Measurements from ENCODE around the gene CBX7. TPM values are rescaled to one million over a fixed set of nuclear protein-coding genes. Genes with fewer than 3 reads are reported as not detected.
A peak's percentile ranks its signal among the peaks of the same experiment; 100 is the strongest.

Gene CBX7
- total RNA-seq, 4 donors from 2014 or later, result 129 to 251 (median 173) TPM

DNA sequence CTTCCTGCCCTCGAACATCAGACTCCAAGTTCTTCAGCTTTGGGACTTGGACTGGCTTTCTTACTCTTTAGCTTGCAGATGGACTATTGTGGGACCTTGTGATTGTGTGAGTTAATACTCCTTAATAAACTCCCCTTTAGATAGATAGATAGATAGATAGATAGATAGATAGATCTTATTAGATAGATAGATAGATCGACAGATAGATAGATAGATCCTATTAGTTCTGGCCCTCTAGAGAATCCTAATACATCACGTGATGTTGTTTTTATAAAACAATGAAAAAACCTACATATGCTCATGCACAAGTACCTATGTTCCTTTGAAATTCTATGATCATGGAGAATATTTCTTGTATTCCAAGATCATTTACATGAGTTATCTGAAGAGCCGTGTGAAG is 31.5 kb downstream of the CBX7 start:
- Histone ChIP-seq H3K9me3 (no peaks in the 10 kb centered on the region), H3K36me3 (no peaks in the 10 kb centered on the region)
- intact Hi-C loops (cut with DNase I), result loop anchor here (10.0 kb wide), 1 partner anchor 346 kb away; no protein-coding TSS in a partner anchor

DNA sequence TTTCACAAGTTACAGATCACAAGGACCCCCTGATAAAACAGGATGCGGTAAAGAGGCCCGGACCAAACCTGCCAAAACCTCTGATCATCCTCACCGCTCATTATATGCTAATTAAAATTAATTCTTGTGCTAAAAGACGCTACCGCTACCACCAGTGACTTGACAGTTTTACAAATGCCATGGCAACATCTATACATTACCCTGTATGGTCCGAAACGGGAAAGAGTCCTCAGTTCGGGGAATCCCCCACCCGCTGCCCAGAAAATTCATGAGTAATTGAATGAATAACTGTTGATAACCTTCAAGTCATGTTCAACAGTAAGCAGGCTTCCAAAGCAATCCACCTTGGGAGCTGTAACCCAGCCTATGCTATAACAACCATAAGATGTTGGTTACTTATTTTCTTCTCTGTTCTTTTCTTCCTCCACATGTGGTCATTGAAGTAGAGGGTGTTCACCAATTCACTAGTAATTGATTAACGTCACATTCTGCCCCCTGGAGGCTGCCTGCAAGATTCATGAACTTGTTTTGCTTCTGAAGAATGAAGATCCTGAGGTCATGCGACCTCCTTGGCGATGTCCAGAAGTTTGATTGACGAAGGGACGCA is 34.8 kb downstream of the CBX7 start:
- intact Hi-C loops (cut with DNase I), result loop anchor here (5.0 kb wide), 1 partner anchor 105 kb away; the partner anchor contains the start of gene APOBEC3C
- WGBS, result 63% methylated on average over 14 of the region's 14 CpGs
- Histone ChIP-seq H3K36me3 (no peaks in the 10 kb centered on the region), H3K4me3 (no peak overlapping the region), H3K27me3 (peaks cover 0 to 13% (median 0%) of the 10 kb centered on the region in 4 donors), H3K27ac (replicated peaks in 1 of 4) (no peak overlapping the region), H3K9me3 (no peaks in the 10 kb centered on the region), H3K4me1 (no peaks in the 10 kb centered on the region)
- no peak for DNase-seq (ENCODE audit: extremely low spot score)
- TF ChIP-seq EP300 (IDR thresholded peaks at IDR 0.05) (no peak), POLR2A (IDR thresholded peaks at IDR 0.05; ENCODE audit: low read depth) (no peak), POLR2AphosphoS5 (IDR thresholded peaks at IDR 0.05) (no peak)
- TF ChIP-seq, protein P1, sequence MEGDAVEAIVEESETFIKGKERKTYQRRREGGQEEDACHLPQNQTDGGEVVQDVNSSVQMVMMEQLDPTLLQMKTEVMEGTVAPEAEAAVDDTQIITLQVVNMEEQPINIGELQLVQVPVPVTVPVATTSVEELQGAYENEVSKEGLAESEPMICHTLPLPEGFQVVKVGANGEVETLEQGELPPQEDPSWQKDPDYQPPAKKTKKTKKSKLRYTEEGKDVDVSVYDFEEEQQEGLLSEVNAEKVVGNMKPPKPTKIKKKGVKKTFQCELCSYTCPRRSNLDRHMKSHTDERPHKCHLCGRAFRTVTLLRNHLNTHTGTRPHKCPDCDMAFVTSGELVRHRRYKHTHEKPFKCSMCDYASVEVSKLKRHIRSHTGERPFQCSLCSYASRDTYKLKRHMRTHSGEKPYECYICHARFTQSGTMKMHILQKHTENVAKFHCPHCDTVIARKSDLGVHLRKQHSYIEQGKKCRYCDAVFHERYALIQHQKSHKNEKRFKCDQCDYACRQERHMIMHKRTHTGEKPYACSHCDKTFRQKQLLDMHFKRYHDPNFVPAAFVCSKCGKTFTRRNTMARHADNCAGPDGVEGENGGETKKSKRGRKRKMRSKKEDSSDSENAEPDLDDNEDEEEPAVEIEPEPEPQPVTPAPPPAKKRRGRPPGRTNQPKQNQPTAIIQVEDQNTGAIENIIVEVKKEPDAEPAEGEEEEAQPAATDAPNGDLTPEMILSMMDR (IDR thresholded peaks at IDR 0.05), result peak; percentile 19 to 41 (median 32)

More for the DNA sequence above, 31.5 kb downstream of the CBX7 start:
- peaks cover 0 to 10% (median 8%) of the 10 kb centered on the region in 4 donors for H3K4me1 ChIP-seq
- no peak for DNase-seq (ENCODE audit: extremely low spot score)
- H3K4me3 ChIP-seq, result no peak overlapping the region
- WGBS, result 95% methylated on average over 4 of the region's 4 CpGs
- no peaks in the 10 kb centered on the region for H3K27me3 ChIP-seq
- H3K27ac ChIP-seq (replicated peaks in 1 of 4), result no peak overlapping the region
- TF ChIP-seq EP300 (IDR thresholded peaks at IDR 0.05) (no peak), POLR2AphosphoS5 (IDR thresholded peaks at IDR 0.05) (no peak), POLR2A (IDR thresholded peaks at IDR 0.05; ENCODE audit: low read depth) (no peak)
- TF ChIP-seq, protein P1 (IDR thresholded peaks at IDR 0.05), result no peak

DNA sequence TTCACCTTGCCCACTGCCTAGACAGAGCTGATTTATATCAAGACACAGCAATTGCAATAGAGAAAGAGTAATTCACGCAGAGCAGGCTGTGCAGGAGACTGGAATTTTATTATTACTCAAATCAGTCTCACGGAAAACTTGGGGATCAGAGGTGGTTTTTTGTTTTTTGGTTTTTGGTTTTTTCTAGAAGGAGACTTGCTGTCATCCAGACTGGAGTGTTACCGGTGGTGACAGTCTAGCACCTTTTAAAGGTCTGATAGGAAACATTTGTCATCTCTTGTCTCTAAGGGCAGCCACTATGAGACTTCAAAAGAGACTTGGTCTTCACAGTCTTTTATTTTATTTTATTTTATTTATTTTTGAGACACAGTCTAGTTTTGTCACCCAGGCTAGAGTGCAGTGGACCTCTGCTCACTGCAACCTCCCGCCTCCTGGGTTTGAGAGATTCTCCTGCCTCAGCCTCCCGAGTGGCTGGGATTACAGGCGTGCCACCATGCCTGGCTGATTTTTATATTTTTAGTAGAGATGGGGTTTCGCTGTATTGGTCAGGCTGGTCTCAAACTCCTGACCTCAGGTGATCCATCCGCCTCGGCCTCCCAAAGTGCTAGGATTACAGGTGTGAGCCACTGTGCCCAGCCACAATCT is 36.4 kb downstream of the CBX7 start:
- WGBS, result 87% methylated on average over 9 of the region's 9 CpGs
- intact Hi-C loops (cut with DNase I), result loop anchor here (5.0 kb wide), 1 partner anchor 104 kb away; the partner anchor contains the start of gene APOBEC3C
- peaks cover 0 to 13% (median 0%) of the 10 kb centered on the region in 4 donors for H3K27me3 ChIP-seq
- H3K27ac ChIP-seq (replicated peaks in 1 of 4), result no peak overlapping the region
- no peak for DNase-seq (ENCODE audit: extremely low spot score)
- H3K9me3 ChIP-seq, result no peaks in the 10 kb centered on the region
- no peak overlapping the region for H3K4me3 ChIP-seq
- H3K4me1 ChIP-seq, result no peaks in the 10 kb centered on the region
- no peaks in the 10 kb centered on the region for H3K36me3 ChIP-seq
- TF ChIP-seq, protein P1 (IDR thresholded peaks at IDR 0.05), result no peak
- TF ChIP-seq POLR2AphosphoS5 (IDR thresholded peaks at IDR 0.05), result no peak
- TF ChIP-seq POLR2A (IDR thresholded peaks at IDR 0.05; ENCODE audit: low read depth), result no peak
- TF ChIP-seq EP300 (IDR thresholded peaks at IDR 0.05), result no peak

DNA sequence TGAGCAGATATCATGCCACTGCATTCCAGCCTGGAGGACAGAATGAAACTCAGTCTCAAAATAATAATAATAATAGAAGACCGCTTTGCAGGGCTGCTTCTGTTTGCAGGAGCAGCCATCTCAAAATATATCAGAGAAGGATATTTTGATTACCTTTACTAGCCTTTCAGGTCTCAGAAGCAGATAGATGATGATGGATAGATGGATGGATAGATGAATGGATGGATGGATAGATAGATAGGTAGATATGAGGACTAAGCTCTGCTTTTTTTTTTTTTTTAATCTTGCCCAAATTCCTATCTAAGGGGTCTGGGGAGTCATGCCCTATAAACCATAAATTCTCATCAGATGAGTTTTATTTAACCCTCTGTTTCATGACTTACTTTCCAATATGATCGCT is 36.9 kb downstream of the CBX7 start:
- TF ChIP-seq, protein P1 (IDR thresholded peaks at IDR 0.05), result no peak
- TF ChIP-seq POLR2AphosphoS5 (IDR thresholded peaks at IDR 0.05), result no peak
- Histone ChIP-seq H3K36me3 (no peaks in the 10 kb centered on the region), H3K4me3 (no peak overlapping the region), H3K27ac (replicated peaks in 1 of 4) (no peak overlapping the region), H3K4me1 (no peaks in the 10 kb centered on the region), H3K9me3 (no peaks in the 10 kb centered on the region), H3K27me3 (peaks cover 0 to 13% (median 0%) of the 10 kb centered on the region in 4 donors)
- DNase-seq (ENCODE audit: extremely low spot score), result no peak
- 89% methylated on average over 2 of the region's 2 CpGs for WGBS
- intact Hi-C loops (cut with DNase I), result loop anchor here (5.0 kb wide), 1 partner anchor 103 kb away; the partner anchor contains the start of gene APOBEC3C
